DMS53 (cell line): ENCODE results near the gene SLC6A2.
"Not testable (repeated sequence)": the region's sequence is repeated elsewhere in the genome, so short reads cannot be mapped to it uniquely, and the experiment has no call there.

ENCODE experiments used
- DNase-seq: peaks from one replicate; lab custom pipeline; 2025; lab: John Stamatoyannopoulos, UW

Gene SLC6A2

DNA sequence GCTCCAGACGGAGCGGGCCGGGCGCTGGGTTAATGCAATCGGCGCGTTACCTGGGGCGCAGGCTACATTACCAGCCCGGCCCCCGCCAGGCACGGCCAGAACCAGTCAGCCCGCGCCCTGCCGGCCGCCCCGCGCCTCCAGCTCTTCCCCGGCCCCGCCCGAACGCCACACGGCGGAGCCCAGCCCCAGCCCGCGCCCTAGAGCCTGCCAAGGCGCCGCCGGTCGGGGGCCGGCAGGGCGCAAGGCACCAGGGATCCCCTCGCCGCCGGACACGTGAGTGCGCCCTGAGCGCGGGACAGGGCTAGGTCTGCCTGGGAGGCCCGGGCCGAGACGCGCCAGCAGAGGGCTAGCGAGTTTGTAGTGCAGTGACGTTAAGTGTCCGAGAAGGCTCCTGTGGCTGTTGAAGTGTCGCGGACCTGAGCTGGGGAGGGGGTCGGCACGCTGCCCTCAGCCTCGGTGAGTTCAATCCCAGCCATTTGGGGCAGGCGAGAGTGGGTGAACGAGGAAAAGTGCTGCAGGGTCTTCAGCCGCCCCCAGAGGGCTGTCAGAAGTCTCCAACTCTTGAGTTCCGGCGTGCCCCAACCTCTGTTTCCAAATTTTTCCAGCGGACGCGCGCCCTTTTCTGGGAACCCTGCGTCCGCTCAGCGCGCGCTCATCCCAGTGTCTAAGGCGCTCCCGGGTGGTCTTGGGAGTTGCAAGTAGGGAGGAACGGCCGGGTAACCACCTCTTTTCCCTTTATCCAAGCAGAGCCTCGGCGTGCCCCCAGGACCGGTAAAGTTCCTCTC lies at the start of gene SLC6A2:
SLC6A2 (plus strand) TSS at position 92 of the 785 bp plus-strand sequence. CDS start 707 bp downstream, outside the sequence.
- no peak for DNase-seq

DNA sequence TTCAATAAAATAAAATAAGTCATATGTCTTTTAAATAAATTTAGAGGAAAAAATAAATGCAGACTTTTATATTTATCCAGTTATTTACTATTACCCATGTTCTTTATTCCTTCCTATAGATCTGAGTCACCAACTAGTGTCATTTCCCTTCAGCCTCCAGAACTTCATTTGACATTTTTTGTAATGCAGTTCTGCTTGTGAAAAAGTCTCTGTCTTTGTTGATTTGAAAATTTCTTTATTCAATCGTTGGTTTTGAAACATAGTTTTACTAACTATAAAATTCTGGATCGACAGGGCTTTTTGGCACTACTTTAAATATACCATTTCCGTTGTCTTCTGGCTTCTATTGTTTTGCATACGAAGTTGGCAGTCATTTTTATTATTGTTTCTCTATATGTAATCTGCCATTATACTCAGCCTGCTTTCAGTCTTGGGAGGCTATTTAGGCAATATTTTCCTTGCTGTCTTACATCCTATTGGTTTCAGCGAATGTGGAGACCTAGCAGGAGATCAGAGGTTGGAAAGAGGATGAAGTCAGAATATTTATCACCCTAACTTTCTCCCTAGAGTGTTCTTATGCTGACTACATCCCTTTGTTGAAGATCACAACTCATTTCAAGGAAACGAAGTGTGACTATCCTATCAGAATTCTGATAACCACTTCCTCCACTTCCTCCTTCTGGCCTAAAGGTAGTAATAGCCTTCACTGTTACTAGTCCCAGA lies 42.0 kb upstream of the SLC6A2 start:
- DNase-seq = no peak

DNA sequence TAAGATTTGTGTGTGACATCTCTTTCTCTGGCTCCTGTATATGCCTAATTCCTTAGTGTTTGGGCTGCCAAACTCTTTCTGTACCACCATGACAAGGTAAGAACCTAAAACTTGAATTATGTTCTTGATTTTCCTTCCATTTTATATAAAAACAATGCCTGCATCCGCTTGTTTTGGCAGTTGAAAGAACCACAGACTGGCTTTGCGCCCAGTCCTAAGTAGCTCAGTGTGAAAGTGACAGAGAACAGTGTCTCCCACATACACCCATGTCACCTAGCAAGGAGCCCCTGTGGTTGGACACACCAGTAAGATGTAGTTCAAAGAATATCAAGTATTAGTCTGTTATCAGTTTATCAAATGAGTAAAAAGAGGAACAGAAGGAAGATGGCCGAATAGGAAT lies 40.7 kb upstream of the SLC6A2 start:
- DNase-seq = no peak

DNA sequence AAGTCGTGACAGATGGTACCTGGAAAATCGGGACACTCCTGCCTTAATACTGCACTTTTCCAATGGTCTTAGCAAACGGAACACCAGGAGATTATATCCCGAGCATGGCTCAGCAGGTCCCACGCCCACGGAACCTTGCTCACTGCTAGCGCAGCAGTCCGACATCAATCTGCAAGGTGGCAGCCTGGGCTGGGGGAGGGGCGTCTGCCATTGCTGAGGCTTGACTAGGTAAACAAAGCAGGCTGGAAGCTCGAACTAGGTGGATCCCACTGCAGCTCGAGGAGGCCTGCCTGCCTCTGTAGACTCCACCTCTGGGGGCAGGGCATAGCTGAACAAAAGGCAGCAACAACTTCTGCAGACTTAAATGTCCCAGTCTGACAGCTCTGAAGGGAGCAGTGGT lies 40.1 kb upstream of the SLC6A2 start:
- not testable (repeated sequence) for DNase-seq

DNA sequence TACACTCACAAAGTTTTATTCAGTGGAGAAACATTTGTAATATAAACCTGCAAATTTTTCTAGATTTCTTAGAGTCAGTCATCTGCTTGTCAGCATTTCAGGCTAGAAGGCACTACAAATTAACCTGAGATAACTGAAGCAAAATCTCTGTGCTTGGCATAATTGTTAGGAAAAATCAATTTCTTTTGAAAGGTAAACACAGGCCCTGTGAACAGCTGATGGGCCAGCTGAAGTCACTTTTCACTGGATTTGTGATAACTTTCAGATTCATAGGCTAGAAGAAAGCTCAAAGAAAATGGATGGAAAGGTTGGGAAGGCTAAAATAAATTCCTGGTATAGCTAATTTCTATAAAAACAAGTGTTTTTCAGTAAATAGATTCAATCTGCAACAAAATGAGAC lies 34.0 kb upstream of the SLC6A2 start:
- DNase-seq = no peak

DNA sequence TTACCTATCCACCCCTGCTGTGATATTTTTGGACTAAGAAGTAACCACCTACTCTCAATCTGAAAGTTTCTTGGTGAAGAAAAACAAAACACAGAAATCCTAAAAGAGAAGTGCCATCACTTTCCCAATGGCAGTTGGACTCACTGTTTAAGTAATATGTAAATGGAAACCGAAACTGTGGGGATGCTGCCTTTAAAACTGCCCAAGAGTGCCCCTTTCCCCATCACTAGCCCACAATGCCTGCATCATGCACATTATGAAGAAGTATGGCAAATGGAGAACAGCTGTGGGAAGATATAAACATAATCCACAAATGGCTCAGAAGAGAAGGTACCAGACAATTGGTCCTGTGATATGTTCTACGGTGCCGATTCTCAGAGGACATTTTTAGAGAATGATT lies 33.5 kb upstream of the SLC6A2 start:
- DNase-seq = no peak

DNA sequence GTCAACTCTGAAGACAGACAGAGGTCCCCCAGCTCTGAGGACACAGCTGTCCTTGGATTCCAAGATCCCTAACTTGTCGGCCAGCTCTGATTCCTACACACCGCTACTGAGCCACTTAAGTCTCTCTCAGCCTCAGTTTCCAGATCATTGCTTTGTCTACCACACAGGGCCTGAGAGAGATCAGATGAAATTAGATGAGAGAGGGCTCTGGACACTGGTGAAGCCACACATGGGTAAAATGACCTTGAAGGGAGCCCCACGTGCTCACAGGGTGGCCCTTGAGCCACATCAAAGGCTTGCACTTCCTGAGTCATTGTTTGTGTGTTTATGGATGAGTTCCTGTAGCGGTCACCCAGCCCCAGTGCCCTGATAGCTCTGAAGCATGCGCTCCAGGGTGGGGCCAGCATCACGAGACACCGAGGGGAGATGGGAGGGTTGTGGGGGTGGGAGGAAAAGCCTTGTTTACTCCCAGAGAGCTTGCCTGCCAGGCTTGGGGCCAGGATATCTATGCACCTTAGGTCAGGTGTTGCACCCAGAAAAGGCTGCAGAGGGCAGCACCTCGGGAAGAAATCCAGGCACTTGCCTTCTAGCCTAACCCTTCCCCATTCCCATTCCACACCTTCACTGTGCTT lies 32.7 kb upstream of the SLC6A2 start:
- peak; percentile 73 for DNase-seq

DNA sequence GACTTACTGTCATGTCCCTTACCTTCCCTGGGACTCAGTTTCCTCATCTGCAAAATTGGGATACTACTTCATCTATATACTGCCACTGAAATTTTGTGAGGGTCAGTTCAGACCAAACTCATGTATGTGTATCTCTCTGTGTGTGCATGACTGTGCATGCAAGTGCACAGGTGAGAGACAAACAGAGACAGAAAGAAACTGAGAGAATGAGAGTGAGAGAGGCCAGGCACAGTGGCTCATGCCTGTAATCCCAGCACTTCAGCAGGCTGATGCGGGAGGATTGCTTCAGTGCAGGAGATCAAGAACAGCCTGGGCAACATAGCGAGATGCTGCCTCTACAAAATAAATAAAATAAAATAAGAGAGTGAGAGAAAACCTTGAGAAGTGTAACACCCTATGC lies 32.1 kb upstream of the SLC6A2 start:
- no peak for DNase-seq

DNA sequence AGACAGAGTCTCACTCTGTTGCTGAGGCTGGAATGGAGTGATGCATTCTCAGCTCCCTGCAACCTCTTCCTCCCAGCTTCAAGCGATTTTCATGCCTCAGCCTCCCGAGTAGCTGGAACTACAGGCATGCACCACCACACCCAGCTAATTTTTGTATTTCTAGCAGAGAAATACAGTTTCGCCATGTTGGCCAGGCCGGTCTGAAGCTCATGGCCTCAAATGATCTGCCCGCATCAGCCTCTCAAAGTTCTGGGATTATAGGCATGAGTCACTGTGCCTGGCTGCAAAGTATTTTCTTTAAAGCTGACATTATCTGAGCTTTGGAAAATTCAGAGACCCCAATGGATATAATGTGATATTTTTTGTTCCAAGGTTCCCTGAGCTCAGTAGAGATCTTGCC lies 31.1 kb upstream of the SLC6A2 start:
- no peak for DNase-seq

DNA sequence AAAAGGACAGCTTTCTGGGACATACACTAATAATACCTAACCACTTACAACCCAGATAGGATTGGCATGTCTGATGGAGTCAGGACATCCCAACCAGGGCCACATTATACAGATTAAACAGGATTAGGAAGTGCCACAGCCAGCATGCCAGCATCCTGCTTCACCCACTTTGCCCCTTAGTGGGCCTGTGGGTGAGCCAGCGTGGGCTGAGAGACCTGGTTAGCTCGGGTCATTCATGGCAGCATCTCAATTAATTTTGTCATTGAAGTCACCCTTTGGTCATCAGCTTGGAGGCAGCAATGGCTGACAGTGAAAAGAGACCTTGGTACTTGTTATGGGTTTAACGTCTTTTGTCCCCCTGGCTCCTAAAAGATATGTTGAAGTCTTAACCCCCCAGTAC lies 29.9 kb upstream of the SLC6A2 start:
- DNase-seq = no peak

DNA sequence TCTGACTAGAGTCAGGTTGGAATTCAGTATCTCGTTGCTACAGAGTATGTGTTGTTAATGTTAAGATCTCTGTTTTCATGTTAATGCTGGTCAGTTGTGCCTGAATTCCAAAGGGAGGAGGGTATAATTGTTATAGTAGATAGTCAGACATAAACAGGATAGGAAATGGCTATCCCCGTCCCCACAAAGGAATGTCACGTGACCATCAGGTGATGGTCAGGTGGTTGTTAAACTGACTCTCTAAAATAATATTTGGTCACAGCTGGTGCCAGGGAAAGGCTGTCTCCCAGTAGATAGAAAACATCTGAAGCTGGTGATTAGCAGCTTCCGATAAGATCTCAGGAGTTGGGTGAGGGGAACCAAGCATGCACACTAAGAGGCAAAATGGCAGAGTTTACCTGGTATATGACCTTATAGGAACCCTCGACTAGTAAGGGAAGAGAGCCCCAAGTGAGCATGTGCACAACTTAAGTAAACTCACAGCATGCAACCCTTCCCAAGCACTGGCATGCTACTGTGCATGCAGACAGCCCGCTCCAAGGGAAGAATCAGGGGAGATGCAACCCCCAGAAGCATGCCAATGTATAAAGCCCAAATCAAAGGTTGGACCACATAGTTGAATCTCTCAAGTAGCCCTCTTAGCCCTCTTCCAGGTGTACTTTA lies 27.4 kb upstream of the SLC6A2 start:
- no peak for DNase-seq

DNA sequence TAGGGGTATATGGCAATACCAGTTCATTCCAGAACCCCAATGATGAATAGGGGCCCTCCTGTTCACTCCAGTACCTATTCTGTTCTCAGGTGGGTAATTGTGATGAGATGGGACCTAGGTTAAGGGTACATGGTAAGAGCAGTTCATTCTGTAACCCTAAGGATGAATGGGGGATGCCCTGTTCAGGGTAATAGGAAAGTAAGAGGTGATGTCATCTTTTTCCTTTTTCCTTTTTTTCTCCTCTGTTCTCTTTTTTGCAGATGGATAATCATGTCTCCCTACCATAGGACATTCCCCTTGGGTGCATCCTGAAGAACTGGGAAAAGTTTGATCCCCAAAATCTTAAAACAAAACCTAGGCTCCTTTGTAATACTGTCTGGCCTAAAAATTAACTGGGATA lies 25.0 kb upstream of the SLC6A2 start:
- DNase-seq = no peak

DNA sequence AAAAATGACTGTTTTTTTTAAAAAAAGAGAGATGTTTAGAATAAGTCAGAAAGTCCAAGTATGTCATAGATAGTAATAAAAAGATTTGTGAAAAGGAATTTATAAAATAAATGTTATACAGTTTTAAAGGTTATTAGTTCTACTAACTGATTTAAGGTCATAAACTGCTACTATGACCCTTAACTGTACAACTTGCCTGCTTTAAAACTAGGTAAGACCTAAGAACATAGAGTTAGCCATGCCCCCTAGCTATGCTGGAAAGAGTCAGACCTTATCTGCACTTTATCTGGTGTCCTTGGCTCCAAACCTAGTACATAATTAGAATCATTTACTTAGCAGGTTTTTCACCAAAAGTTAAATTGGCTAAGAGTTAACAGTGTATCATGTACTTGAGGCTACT lies 23.5 kb upstream of the SLC6A2 start:
- no peak for DNase-seq

DNA sequence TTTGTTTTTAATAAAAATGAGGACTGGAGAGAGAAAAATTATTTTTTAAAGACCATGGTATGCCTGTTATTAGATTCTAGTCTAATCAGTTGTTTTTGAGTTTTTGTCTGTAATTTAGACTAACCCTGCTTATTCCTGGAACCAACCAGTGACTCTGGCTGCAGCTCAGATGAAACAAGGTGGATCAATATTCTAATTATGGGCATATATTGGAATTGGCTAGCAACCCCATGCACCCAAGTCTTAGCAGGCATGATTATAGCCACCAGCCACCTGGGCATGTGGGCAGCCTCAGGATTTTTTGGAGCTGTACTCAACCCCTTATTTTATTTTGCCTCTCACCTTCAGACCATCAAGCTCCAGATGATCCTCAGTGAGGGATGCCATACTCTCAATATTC lies 21.6 kb upstream of the SLC6A2 start:
- no peak for DNase-seq

DNA sequence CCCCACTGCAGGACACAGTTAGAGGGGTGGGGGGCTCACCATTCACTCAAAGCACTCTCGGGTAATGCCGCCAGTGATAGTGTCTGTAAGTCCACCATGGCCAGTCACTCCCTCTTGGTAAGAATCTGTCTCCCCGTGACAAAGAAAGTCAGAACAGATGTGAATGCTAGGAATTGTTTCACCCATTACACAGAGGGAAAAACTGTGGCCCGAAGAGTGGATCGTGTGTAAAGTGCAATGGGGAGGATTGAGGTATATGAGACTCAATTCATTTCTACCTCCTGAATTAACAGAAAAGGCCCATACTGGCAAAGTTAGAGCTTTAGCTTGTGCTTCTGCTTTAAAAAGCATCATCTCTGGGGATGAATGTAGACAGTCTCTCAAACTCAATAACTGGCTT lies 17.5 kb upstream of the SLC6A2 start:
- DNase-seq = no peak

DNA sequence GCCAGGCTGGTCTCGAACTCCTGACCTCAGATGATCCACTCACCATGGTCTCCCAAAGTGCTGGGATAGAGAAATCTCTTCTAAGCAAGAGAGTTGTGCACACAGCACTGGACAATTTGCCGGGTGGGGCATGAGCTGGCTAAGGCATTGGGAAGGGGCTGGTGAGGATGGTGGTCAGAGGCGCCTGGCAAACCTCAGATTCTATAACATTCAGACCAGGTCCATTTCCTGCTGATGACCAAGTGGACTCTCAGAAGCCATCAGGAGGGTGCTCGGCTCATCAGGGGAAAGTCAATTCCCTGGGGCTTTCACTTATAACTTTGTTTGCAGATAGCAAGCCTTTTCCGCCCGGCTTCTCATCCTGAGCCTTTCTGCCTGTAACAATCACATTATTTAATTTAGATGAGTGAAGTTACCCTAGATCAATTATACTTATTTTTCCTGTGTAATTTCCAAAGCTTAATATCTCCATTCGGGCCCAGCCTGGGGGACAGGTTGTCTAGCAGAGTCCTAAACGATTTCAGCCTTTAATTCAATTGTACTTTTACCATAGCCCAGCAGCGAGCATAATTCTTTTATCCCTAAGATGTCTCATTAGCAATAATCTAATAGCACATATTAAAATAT lies 15.0 kb upstream of the SLC6A2 start:
- no peak for DNase-seq

DNA sequence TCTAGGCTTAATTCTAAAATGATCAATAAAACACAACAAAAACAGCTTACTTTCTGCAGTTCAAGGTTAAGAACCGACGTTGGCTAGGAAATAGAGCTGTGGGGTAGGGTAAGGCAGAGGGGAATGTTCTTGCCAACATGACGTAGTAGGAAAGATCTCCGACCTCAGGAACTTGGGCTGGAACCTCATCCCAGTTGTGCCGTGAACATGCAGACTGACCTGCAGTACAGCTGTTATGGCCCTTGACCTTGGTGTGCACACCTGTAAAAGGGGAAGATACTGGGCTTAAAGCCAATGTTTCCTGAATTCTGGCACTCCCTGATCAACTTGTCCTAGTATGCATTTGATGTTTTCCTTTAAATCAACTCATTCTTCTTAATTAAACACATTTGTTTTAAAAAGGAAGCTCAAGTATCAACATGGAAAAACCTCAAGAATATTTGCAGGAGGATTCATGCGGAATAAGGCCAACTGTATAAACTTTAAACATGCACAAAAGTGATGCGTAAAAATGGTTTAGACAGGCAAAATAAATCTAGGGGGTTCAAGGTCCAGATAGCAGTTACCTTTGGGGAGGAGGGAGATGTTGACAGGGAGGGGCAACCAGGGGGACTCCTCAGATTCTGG lies 14.2 kb upstream of the SLC6A2 start:
- no peak for DNase-seq

DNA sequence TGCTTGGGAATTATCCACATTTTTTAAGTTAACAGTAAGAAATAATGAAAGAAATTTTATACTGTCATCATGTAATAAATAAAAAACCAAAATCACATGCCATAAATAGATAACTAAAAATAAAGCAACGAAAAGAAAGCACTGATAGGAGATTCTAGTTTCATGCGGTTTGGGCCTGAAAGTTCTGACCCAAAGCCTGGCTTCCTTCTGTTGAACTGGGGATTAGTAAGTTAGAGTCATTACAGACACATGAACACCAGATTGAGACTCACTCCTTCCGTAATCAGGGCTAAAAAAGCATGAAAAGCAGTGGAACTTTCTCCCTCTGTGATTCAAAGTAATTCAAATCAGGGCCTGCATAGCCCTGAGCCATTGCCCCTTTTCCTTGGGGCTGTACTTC lies 13.2 kb upstream of the SLC6A2 start:
- no peak for DNase-seq

DNA sequence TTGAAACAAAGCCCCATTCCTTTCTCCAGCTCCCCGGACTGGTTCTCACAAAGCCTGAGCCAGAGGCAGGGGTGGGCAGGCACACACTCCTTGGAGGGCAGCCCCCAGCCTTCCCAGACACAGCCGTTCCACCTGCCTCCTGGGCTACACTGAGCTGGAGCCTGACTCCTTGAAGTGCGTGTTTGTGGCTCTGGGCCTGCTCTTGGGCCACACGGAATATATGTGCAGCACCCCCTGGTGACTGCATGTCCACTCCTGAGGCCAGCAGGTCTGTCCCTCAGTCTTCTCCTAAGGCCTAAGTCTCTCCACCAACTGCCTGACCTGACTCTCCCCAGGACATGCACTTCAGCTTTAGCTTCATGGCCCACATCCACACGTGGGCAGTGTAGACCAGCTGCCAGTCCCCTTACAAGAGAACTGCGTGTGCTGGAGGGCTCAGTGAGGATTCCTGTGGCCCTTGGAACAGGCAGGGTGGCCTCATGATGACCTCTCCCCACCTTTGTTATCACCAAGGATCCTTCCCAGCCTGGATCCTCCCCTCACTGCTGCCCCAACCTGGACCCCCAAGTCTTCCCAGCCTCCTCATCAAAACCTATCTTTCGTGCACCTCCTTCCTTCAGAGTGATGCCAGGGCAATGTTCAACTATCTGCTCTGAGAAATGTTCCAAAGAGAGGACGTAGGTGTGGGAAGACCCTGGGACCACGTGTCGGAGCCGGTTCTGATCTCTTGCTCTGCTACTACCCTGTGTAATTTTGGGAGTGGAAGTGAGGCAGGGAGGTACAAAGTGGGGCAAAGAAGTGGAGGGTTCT lies 12.4 kb upstream of the SLC6A2 start:
- no peak for DNase-seq

DNA sequence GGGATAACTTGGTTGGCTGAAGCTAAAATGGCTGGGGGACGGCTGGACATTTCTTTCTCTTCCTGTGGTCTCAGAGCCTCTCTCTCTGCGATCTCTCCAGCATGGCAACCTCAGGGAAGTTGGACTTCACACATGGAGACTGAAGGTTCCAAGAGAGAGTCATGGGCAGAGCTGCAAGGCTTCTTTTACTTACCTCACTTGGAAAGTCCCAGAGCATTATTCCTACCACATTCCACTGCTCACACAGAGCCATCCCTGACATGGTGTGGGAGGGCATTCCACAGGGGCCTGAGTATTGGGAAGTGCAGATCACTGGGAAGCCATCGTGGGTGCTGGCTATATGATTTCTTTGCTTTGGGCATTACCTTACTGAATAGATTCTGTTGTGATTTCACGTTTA lies 9.8 kb upstream of the SLC6A2 start:
- no peak for DNase-seq

DNA sequence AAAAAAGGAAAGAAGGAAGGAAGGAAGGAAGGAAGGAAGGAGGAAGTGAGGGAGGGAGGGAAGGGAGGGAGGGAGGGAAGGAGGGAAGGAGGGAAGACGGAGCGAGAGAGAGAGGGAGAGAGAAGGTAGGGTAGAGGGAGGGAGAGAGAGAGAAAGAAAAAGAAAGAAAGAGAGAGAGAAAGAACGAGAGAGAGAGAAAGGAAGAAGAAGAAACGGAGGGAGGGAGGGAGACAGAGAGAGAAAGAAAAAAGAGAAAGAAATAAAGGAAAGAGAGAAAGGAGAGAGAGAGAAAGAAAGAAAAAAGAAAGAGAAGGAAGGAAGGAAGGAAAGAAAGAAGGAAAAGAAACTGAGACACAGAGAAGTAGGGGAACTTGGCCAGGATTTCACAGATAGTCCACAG lies 8.4 kb upstream of the SLC6A2 start:
- no peak for DNase-seq
